SK-N-SH (cell line): ENCODE results near the gene KLF13. TPM values are rescaled to one million over a fixed set of nuclear protein-coding genes. Genes with fewer than 3 reads are reported as not detected.

ENCODE experiments used
- CTCF ChIA-PET: fragments of 300-600, 350-600 bp; formaldehyde crosslinking; extraction: SDS; loops from one replicate; lab custom pipeline; 2021; lab: Yijun Ruan, JAX
- POLR2A ChIA-PET: fragments of 350-600 bp; sonication (Branson Sonifier 250); formaldehyde crosslinking; extraction: SDS; loops from one replicate; lab custom pipeline; 2020; ENCODE audit warnings: antibody characterized with exemption, inconsistent platforms; lab: Yijun Ruan, JAX
- DNase-seq: peaks from one replicate; pipeline ENCODE4 v3.0.0; 2012
- H2AFZ ChIP-seq: fragments of 200-600 bp; sonication (generic); 2 replicates; pipeline ENCODE4 v1.8.1; 2016; ENCODE audit warnings: antibody characterized with exemption, mild to moderate bottlenecking, low read depth
- H3F3A ChIP-seq: fragments of 200-600 bp; sonication (generic); replicated peaks from 2 replicates; pipeline ENCODE3; 2016; ENCODE audit warnings: antibody characterized with exemption, mild to moderate bottlenecking; ENCODE audit not compliant: insufficient read depth
- H3K27ac ChIP-seq, 2 experiments: fragments of 200-500 bp in 1 of 2; fragments of 200-600 bp in 1 of 2; sonication (Bioruptor generic) in 1 of 2; sonication (generic), shearing (Covaris generic) in 1 of 2; 2 replicates each; pipeline versions ENCODE4 v1.5.1 to v1.6.1; 2014 to 2016; ENCODE audit warnings: low read depth in 2 of 2, inconsistent platforms in 1 of 2, low read length in 1 of 2, mild to moderate bottlenecking in 1 of 2, mixed read lengths in 1 of 2
- H3K27me3 ChIP-seq: fragments of 200-600 bp; sonication (generic), shearing (Covaris generic); 2 replicates; pipeline ENCODE4 v1.6.1; 2016; ENCODE audit warnings: mixed run types; ENCODE audit not compliant: insufficient read depth
- H3K36me3 ChIP-seq, 2 experiments: fragments of 200-500 bp in 1 of 2; fragments of 200-600 bp in 1 of 2; sonication (Bioruptor generic) in 1 of 2; sonication (generic) in 1 of 2; replicated peaks in 1 of 2; 2 replicates each; pipeline versions ENCODE3 to v1.5.1; 2014 to 2016; ENCODE audit warnings: low read length in 1 of 2, mild to moderate bottlenecking in 1 of 2; ENCODE audit not compliant: insufficient read depth in 2 of 2, control insufficient read depth in 1 of 2
- H3K4me1 ChIP-seq, 2 experiments: fragments of 200-500 bp in 1 of 2; fragments of 200-600 bp in 1 of 2; sonication (Bioruptor generic) in 1 of 2; sonication (generic), shearing (Covaris generic) in 1 of 2; 2 replicates each; pipeline versions ENCODE4 v1.5.1 to v1.6.1; 2014 to 2016; ENCODE audit warnings: low read depth in 1 of 2, low read length in 1 of 2, mixed run types in 1 of 2; ENCODE audit not compliant: insufficient read depth in 2 of 2, control insufficient read depth in 1 of 2
- H3K4me2 ChIP-seq: fragments of 200-600 bp; sonication (generic), shearing (Covaris generic); 2 replicates; pipeline ENCODE4 v1.6.1; 2017; ENCODE audit warnings: mixed run types
- H3K4me3 ChIP-seq, 2 experiments: fragments of 200-500 bp in 1 of 2; fragments of 200-600 bp in 1 of 2; sonication (Bioruptor generic) in 1 of 2; sonication (generic), shearing (Covaris generic) in 1 of 2; 2 replicates each; pipeline versions ENCODE4 v1.5.1 to v1.8.1; 2014 to 2016; ENCODE audit warnings: low read depth in 2 of 2, inconsistent platforms in 1 of 2, low read length in 1 of 2, mild to moderate bottlenecking in 1 of 2, mixed read lengths in 1 of 2, moderate library complexity in 1 of 2
- H3K79me2 ChIP-seq: fragments of 200-600 bp; sonication (generic); 2 replicates; pipeline ENCODE4 v1.8.1; 2017; ENCODE audit warnings: mild to moderate bottlenecking; ENCODE audit not compliant: insufficient read depth
- H3K9ac ChIP-seq: fragments of 200-600 bp; sonication (generic); 2 replicates; pipeline ENCODE4 v1.6.1; 2017; ENCODE audit warnings: mixed run types
- H3K9me2 ChIP-seq: fragments of 200-600 bp; sonication (generic); 2 replicates; pipeline ENCODE4 v1.6.1; 2017; ENCODE audit warnings: mixed run types
- H3K9me3 ChIP-seq: fragments of 200-600 bp; sonication (generic); 2 replicates; pipeline ENCODE4 v1.6.1; 2017; ENCODE audit warnings: mixed run types, mild to moderate bottlenecking, moderate library complexity
- H4K20me1 ChIP-seq: fragments of 200-600 bp; sonication (generic); 2 replicates; pipeline ENCODE4 v1.6.1; 2017; ENCODE audit warnings: mild to moderate bottlenecking, mixed run types; ENCODE audit not compliant: insufficient read depth
- EZH2phosphoT487 ChIP-seq: fragments of 200-600 bp; sonication (generic); IDR thresholded peaks from 2 replicates; pipeline ENCODE4 v1.6.1; 2017; ENCODE audit warnings: low read depth, mixed run types, mild to moderate bottlenecking, antibody characterized with exemption, moderate library complexity, borderline replicate concordance
- FOSL2 ChIP-seq: IDR thresholded peaks from 2 replicates; pipeline ENCODE4 v1.4.0; 2012; ENCODE audit warnings: low read depth, mild to moderate bottlenecking, moderate library complexity, borderline replicate concordance
- FOXJ3 ChIP-seq: sonication (generic); formaldehyde crosslinking; IDR thresholded peaks from 2 replicates; pipeline ENCODE4 v1.5.1; 2020; ENCODE audit warnings: mild to moderate bottlenecking, missing genetic modification reagents
- FOXM1 ChIP-seq: IDR thresholded peaks from 2 replicates; pipeline ENCODE4 v1.4.0; 2012; ENCODE audit warnings: low read depth, mild to moderate bottlenecking
- GATA2 ChIP-seq: sonication (generic); formaldehyde crosslinking; IDR thresholded peaks from 2 replicates; pipeline ENCODE4 v1.5.0; 2020; ENCODE audit warnings: mild to moderate bottlenecking, missing genetic modification reagents
- MAX ChIP-seq: IDR thresholded peaks from 2 replicates; pipeline ENCODE4 v1.4.0; 2012; ENCODE audit warnings: low read depth
- MXI1 ChIP-seq: IDR thresholded peaks from 2 replicates; pipeline ENCODE4 v1.6.1; 2012; ENCODE audit warnings: mild to moderate bottlenecking, low read depth, low read length, improper control_type of control experiment
- NFIC ChIP-seq: IDR thresholded peaks from 2 replicates; pipeline ENCODE4 v1.4.0; 2012; ENCODE audit warnings: borderline replicate concordance
- NRF1 ChIP-seq: IDR thresholded peaks from 2 replicates; pipeline ENCODE4 v1.6.1; 2012; ENCODE audit warnings: low read depth, mild to moderate bottlenecking, low read length
- PBX3 ChIP-seq: IDR thresholded peaks from 2 replicates; pipeline ENCODE4; 2012
- POLR2AphosphoS5 ChIP-seq: IDR thresholded peaks from 2 replicates; pipeline ENCODE4 v1.6.1; 2012; ENCODE audit warnings: low read depth, low read length
- SMC3 ChIP-seq: IDR thresholded peaks from 2 replicates; pipeline ENCODE4 v1.6.1; 2012; ENCODE audit warnings: low read depth, low read length, improper control_type of control experiment
- TEAD4 ChIP-seq: IDR thresholded peaks from 2 replicates; pipeline ENCODE4 v1.4.0; 2012; ENCODE audit warnings: mild to moderate bottlenecking, borderline replicate concordance; ENCODE audit not compliant: insufficient read depth
- ZBTB33 ChIP-seq: IDR thresholded peaks from 2 replicates; pipeline ENCODE4 v1.4.0; 2012; ENCODE audit warnings: low read depth, borderline replicate concordance
- WGBS: methylation state at CpG from one replicate; pipeline ENCODE4 v1.1.6; 2017; ENCODE audit warnings: low lambda C conversion rate; 5-methylcytosine and 5-hydroxymethylcytosine counted together
- polyA plus RNA-seq, 3 experiments: library from polyadenylated mRNA; depleted of rRNA; stranded (reverse); fragments of >200 nt; gene quantifications; 2 replicates each; pipeline ENCODE4 v1.2.3, GENCODE V29; 2012
- TF ChIP-seq, protein P1 (sequence below): fragments of 200-600 bp; sonication (generic); IDR thresholded peaks from 2 replicates; pipeline ENCODE4 v1.6.1; 2017; ENCODE audit warnings: antibody characterized with exemption, mild to moderate bottlenecking, moderate library complexity
- TF ChIP-seq, protein P2 (sequence below): IDR thresholded peaks from 2 replicates; pipeline ENCODE4 v1.4.0; 2012; ENCODE audit warnings: low read depth, borderline replicate concordance
- TF ChIP-seq, protein P3 (sequence below): fragments of 150-350 bp; IDR thresholded peaks from 2 replicates; pipeline ENCODE4 v1.6.1; 2017; ENCODE audit warnings: antibody characterized with exemption, low read length, low read depth, borderline replicate concordance

KLF13 gene
- polyA plus RNA-seq, 1 of the 3 experiments (the other 2 are of a cell fraction): 7.1 TPM

- TF ChIP-seq, protein P1, sequence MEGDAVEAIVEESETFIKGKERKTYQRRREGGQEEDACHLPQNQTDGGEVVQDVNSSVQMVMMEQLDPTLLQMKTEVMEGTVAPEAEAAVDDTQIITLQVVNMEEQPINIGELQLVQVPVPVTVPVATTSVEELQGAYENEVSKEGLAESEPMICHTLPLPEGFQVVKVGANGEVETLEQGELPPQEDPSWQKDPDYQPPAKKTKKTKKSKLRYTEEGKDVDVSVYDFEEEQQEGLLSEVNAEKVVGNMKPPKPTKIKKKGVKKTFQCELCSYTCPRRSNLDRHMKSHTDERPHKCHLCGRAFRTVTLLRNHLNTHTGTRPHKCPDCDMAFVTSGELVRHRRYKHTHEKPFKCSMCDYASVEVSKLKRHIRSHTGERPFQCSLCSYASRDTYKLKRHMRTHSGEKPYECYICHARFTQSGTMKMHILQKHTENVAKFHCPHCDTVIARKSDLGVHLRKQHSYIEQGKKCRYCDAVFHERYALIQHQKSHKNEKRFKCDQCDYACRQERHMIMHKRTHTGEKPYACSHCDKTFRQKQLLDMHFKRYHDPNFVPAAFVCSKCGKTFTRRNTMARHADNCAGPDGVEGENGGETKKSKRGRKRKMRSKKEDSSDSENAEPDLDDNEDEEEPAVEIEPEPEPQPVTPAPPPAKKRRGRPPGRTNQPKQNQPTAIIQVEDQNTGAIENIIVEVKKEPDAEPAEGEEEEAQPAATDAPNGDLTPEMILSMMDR: no peak
- TF ChIP-seq NRF1 (no peak), PBX3 (no peak), MAX (no peak), FOXJ3 (no peak)
- TF ChIP-seq, protein P2, sequence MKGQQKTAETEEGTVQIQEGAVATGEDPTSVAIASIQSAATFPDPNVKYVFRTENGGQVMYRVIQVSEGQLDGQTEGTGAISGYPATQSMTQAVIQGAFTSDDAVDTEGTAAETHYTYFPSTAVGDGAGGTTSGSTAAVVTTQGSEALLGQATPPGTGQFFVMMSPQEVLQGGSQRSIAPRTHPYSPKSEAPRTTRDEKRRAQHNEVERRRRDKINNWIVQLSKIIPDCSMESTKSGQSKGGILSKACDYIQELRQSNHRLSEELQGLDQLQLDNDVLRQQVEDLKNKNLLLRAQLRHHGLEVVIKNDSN: no peak
Observed at GRCh38 chr15:31341496-31342195, 15.0 kb downstream of the KLF13 start (continued).

DNA sequence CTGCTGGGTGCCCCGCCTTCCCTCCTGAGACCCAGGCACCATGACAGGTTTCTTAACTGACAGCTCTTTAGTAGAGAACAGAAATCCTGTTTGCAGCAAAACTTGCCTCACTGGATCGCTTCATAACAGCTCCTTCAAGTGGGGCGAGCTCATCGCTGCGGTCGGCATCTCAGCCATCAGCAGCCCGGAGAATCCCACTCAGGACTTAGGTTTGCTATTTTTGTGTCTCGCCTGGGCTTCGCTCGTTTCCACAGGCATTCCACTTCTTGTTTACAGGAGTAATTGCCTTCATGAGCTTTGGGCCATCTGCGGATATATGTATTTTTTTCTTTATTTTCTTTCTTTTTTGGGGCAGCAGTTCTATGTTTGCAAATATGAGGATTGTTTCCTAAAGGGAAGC is 15.7 kb downstream of the KLF13 start:
- H3K4me1 ChIP-seq: peaks cover 16 to 85% of the 10 kb centered on the region in 2 experiments; a peak in 3 of 4 replicates
- H3K79me2 ChIP-seq: peaks cover 60% of the 10 kb centered on the region
- H3K9me2 ChIP-seq: no peaks in the 10 kb centered on the region
- ChIA-PET CTCF (interaction anchor here (1.0 kb wide), 1 partner anchor 213 kb away, joined by 3 read pairs; no protein-coding TSS in a partner anchor), POLR2A (no interaction called here)
- H3K27me3 ChIP-seq: no peaks in the 10 kb centered on the region
- no peak overlapping the region for H3K27ac ChIP-seq
- no peak overlapping the region for H2AFZ ChIP-seq
- H3K4me3 ChIP-seq: no peak overlapping the region
- TF ChIP-seq MXI1: no peak
- TF ChIP-seq ZBTB33: no peak
- TF ChIP-seq POLR2AphosphoS5: no peak
- no peak for TF ChIP-seq GATA2 (CRISPR knock-in tag)
- no peak for TF ChIP-seq FOXM1
- no peak for TF ChIP-seq NFIC
- no peak for TF ChIP-seq TEAD4
- TF ChIP-seq, protein P3, sequence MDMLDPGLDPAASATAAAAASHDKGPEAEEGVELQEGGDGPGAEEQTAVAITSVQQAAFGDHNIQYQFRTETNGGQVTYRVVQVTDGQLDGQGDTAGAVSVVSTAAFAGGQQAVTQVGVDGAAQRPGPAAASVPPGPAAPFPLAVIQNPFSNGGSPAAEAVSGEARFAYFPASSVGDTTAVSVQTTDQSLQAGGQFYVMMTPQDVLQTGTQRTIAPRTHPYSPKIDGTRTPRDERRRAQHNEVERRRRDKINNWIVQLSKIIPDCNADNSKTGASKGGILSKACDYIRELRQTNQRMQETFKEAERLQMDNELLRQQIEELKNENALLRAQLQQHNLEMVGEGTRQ: no peak
- no peak for TF ChIP-seq SMC3
- TF ChIP-seq FOXJ3: no peak
- TF ChIP-seq EZH2phosphoT487: no peak
- TF ChIP-seq FOSL2: no peak
- H3K4me2 ChIP-seq: no peak overlapping the region
- WGBS: 97% methylated on average over 10 of the region's 11 CpGs
- H3K9ac ChIP-seq: no peak overlapping the region
- DNase-seq: no peak
- H4K20me1 ChIP-seq: peaks cover 97% of the 10 kb centered on the region
- no peaks in the 10 kb centered on the region for H3K36me3 ChIP-seq
- H3K9me3 ChIP-seq: no peaks in the 10 kb centered on the region
- peaks cover 6% of the 10 kb centered on the region for H3F3A ChIP-seq
